Testis (tissue), 3 donors: ENCODE data around the gene ARID1A. TPM values are rescaled to one million over a fixed set of nuclear protein-coding genes. Genes with fewer than 3 reads are reported as not detected.

Experiments used
- DNase-seq: peaks from one replicate; pipeline ENCODE4 v3.0.0-alpha.2; 2019
- H3K27ac ChIP-seq, 2 donors: fragments of 200-600 bp; sonication (generic); one replicate each; pipeline ENCODE4 v1.5.1; 2019
- H3K27me3 ChIP-seq: fragments of 200-600 bp; sonication (generic); one replicate; pipeline ENCODE4 v1.5.1; 2019
- H3K36me3 ChIP-seq: fragments of 200-600 bp; sonication (generic); one replicate; pipeline ENCODE4 v1.5.1; 2017; ENCODE audit warnings: low read depth; ENCODE audit errors: missing control alignments
- H3K4me1 ChIP-seq: fragments of 200-600 bp; sonication (generic); one replicate; pipeline ENCODE4 v1.5.1; 2019
- H3K4me3 ChIP-seq, 2 donors: fragments of 200-600 bp; sonication (generic); one replicate each; pipeline ENCODE4 v1.5.1; 2017 to 2019
- H3K9me3 ChIP-seq: fragments of 200-600 bp; sonication (generic); one replicate; pipeline ENCODE4 v1.5.1; 2017
- CTCF ChIP-seq, 3 experiments: fragments of 450-650 bp in 2 of 3; fragments of 200-600 bp in 1 of 3; sonication (generic) in 1 of 3; IDR thresholded peaks; one replicate each; pipeline ENCODE4 v1.5.1; 2016 to 2019; ENCODE audit warnings: antibody characterized with exemption in 3 of 3, mild to moderate bottlenecking in 2 of 3, moderate library complexity in 1 of 3
- POLR2A ChIP-seq: fragments of 450-650 bp; IDR thresholded peaks from one replicate; pipeline ENCODE4 v1.6.1; 2017; ENCODE audit warnings: antibody characterized with exemption, mild to moderate bottlenecking, moderate library complexity
- WGBS, 2 donors: methylation state at CpG; one replicate each; pipeline ENCODE4 v1.1.5; 2018; 5-methylcytosine and 5-hydroxymethylcytosine counted together
- intact Hi-C: fragments of 100-400 bp; cut with DNase I; formaldehyde crosslinking; loops from one replicate; pipeline ENCODE4 v1.15.1; 2023; ENCODE audit warnings: low total_unique reads
- polyA plus RNA-seq: library from polyadenylated mRNA; stranded (reverse); fragments of 350-450 nt; fragmentation: Illumina TruSeq; extraction: RNeasy Lipid Tissue Mini Kit (QIAGEN cat#74804); gene quantifications from one replicate; pipeline ENCODE4 v1.2.3, GENCODE V29; 2014; ENCODE audit warnings: low read depth, low replicate concordance; ENCODE audit not compliant: insufficient read depth
- total RNA-seq, 2 donors: library from RNA; depleted of rRNA; stranded (reverse); fragments of >200 nt; gene quantifications; one replicate each; pipeline ENCODE4 v1.2.3, GENCODE V29; 2016

ARID1A gene
- total and polyA plus RNA-seq, 3 donors from 2014 or later: 53.7 to 119 (median 106) TPM

DNA sequence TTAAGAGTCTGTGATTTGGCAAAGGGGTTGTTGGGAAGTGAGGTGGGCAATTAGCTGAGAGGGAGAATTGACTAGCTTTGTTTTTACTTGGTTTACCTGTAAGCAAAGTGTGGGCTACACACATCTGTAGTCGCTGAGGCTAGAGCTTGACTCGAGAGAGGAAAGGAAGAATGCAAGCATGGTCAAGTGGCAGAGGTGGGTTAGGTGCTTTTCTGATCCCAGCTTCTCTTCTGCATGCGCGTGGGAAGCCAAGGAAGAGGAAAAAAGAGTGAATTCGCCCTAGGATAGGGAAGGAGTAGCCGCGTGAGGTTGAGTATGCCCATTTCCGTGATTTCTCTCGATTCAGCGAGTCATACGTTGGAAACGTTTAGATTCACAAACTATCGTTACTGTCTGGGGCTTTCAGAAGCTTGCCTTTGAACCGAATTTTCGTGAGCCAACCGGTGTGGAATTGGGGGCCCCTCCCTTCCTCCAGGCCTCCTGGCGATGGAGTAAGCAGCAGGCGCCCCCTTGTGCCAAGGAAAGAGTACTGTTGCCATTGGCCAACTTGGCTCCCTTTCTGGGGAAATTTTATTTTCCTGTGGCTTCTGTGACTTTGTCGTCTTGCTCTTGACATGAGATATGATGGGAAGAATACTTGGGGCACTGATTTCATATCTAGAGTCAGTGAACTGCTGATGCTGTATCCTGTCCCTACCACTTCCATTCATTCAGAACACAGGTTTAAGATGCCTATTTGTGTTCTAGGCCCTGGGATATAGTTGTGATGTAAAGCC, 93.2 kb downstream of the ARID1A start:
- peaks cover 37% of the 10 kb centered on the region for H3K4me1 ChIP-seq
- peak; percentile 91 for DNase-seq
- WGBS, 2 donors: 0 to 1% methylated on average over 19 of the region's 19 CpGs
- H3K27ac ChIP-seq: peak overlapping the region; percentile 100
- H3K36me3 ChIP-seq: no peaks in the 10 kb centered on the region
- peak overlapping the region; percentile 81 to 90 for H3K4me3 ChIP-seq
- intact Hi-C loops: loop anchor here (5.0 kb wide), 1 partner anchor 92 kb away; the partner anchor contains the start of gene ARID1A
- no peaks in the 10 kb centered on the region for H3K27me3 ChIP-seq
- no peaks in the 10 kb centered on the region for H3K9me3 ChIP-seq
- TF ChIP-seq CTCF (IDR thresholded peaks at IDR 0.05) (peak; percentile 88 to 98 (median 96)), POLR2A (no peak)

DNA sequence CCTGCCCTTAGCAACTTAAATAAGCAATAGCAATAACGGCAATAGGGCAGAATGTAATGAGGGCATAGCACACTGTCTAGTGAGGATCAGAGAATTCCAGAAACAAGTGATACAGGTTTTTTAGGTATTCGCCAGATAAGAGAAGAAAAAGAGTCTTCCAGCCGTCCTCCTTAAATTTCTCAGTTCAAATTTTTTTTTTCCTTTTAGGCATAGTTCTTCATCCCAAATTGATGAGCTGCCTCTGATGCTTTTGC, 93.7 kb downstream of the ARID1A start:
- Histone ChIP-seq H3K4me3 (no peak overlapping the region), H3K36me3 (no peaks in the 10 kb centered on the region), H3K9me3 (no peaks in the 10 kb centered on the region), H3K27me3 (no peaks in the 10 kb centered on the region), H3K27ac (peak overlapping the region in 1 of 2 donors; percentile 100), H3K4me1 (peaks cover 32% of the 10 kb centered on the region)
- TF ChIP-seq CTCF (IDR thresholded peaks at IDR 0.05) (no peak), POLR2A (no peak)
- WGBS, 2 donors: 41 to 58% methylated on average over 3 of the region's 3 CpGs
- intact Hi-C loops: loop anchor here (5.0 kb wide), 1 partner anchor 92 kb away; the partner anchor contains the start of gene ARID1A
- no peak for DNase-seq

DNA sequence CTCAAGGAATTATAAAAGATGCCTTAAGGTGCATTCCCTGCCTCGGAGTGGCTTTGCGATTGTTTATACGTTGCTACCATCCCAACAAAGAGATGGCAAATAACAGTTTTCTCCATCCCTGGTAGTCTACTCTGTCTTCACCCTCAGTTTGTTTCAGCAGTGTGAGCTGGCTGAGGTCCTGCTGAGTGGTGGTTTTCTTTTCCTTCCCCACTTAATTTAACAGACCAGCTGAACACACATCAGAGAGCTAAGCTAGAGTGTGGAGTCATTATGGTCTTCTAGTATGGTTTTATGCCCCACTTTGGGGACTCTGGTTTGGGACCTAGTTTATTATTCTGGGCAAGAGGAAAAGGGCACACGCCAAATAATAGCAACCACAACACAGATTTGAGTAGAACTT, 94.1 kb downstream of the ARID1A start:
- intact Hi-C loops: loop anchor here (5.0 kb wide), 2 partner anchors 93 to 183 kb away; partner anchors contain the start of gene ARID1A
- TF ChIP-seq POLR2A (no peak), CTCF (IDR thresholded peaks at IDR 0.05) (no peak)
- Histone ChIP-seq H3K4me3 (no peak overlapping the region), H3K27ac (no peak overlapping the region), H3K4me1 (peaks cover 28% of the 10 kb centered on the region), H3K27me3 (no peaks in the 10 kb centered on the region), H3K9me3 (no peaks in the 10 kb centered on the region), H3K36me3 (no peaks in the 10 kb centered on the region)
- no peak for DNase-seq
- 56 to 64% methylated on average over 4 of the region's 4 CpGs for WGBS, 2 donors

- H3K9me3 ChIP-seq: no peaks in the 10 kb centered on the region
- intact Hi-C loops: loop anchor here (5.0 kb wide), 1 partner anchor 183 kb away; no protein-coding TSS in a partner anchor
- no peaks in the 10 kb centered on the region for H3K27me3 ChIP-seq
- no peak overlapping the region for H3K27ac ChIP-seq
- 66 to 79% methylated on average over 5 of the region's 5 CpGs for WGBS, 2 donors
- no peak overlapping the region for H3K4me3 ChIP-seq
- DNase-seq: no peak
- TF ChIP-seq POLR2A (no peak), CTCF (IDR thresholded peaks at IDR 0.05) (no peak)
- H3K4me1 ChIP-seq: peaks cover 22% of the 10 kb centered on the region
- H3K36me3 ChIP-seq: no peaks in the 10 kb centered on the region
These were observed 94.7 kb downstream of the ARID1A start for GRCh38 chr1:26790551-26790953.

DNA sequence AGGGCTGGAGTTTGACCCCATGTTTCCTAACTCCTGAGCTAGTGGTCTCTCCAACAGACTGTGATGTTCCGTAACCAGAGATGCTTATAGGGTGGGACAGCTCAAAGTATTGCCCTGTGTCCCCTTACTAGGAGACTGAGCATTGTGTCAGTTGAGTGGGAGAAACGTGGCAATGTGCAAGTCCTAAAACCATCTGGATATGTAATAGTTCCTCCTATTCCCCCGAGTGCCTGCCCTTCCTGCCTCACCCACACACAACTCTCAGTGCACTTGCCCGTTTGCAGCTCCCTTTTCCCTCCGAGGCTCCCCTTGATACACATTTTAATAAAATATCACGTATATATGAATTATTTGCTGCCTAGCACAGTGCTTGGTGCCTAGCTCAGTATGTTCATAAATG, 95.3 kb downstream of the ARID1A start:
- no peak overlapping the region for H3K4me3 ChIP-seq
- no peak overlapping the region for H3K27ac ChIP-seq
- TF ChIP-seq POLR2A (no peak), CTCF (IDR thresholded peaks at IDR 0.05) (no peak)
- H3K36me3 ChIP-seq: no peaks in the 10 kb centered on the region
- no peak for DNase-seq
- intact Hi-C loops: loop anchor here (5.0 kb wide), 1 partner anchor 184 kb away; no protein-coding TSS in a partner anchor
- H3K4me1 ChIP-seq: peaks cover 16% of the 10 kb centered on the region
- no peaks in the 10 kb centered on the region for H3K9me3 ChIP-seq
- 65 to 74% methylated on average over 6 of the region's 6 CpGs for WGBS, 2 donors
- H3K27me3 ChIP-seq: no peaks in the 10 kb centered on the region
